C4-2B (cell line): ENCODE results near the gene FCN3.
A peak's percentile ranks its signal among the peaks of the same experiment; 100 is the strongest.

Experiments used
- H3K27ac ChIP-seq: fragments of 450-650 bp; 2 replicates; pipeline ENCODE4 v1.5.1; 2017
- CTCF ChIP-seq: fragments of 450-650 bp; conservative IDR thresholded peaks from 2 replicates; pipeline ENCODE4 v1.5.1; 2017; ENCODE audit warnings: mild to moderate bottlenecking
- ZFX ChIP-seq: fragments of 450-650 bp; IDR thresholded peaks from 2 replicates; pipeline ENCODE4 v1.6.1; 2017

Gene FCN3

GRCh38 chr1:27374362-27375086 is at the start of gene FCN3:
Gene FCN3, minus strand, starts transcription at chr1:27374824. Its CDS starts 6 bp downstream, at chr1:27374818.
- TF ChIP-seq ZFX (no peak), CTCF (no peak)
- H3K27ac ChIP-seq: no peak within 1 kb of the TSS

- TF ChIP-seq CTCF (no peak), ZFX (no peak)
- no peak overlapping the region for H3K27ac ChIP-seq
These were observed 49.1 kb upstream of the FCN3 start for GRCh38 chr1:27423709-27424108.

- TF ChIP-seq CTCF: no peak
- no peak for TF ChIP-seq ZFX
- H3K27ac ChIP-seq: no peak overlapping the region
These were observed 43.9 kb upstream of the FCN3 start for GRCh38 chr1:27418326-27419185.

GRCh38 chr1:27417713-27418112 is 43.1 kb upstream of the FCN3 start:
- TF ChIP-seq CTCF: no peak
- no peak for TF ChIP-seq ZFX

GRCh38 chr1:27416387-27417111 is 41.9 kb upstream of the FCN3 start:
- H3K27ac ChIP-seq: no peak overlapping the region

More at GRCh38 chr1:27417713-27418112, 43.1 kb upstream of the FCN3 start:
- H3K27ac ChIP-seq: no peak overlapping the region

GRCh38 chr1:27414091-27414490 is 39.5 kb upstream of the FCN3 start:
- TF ChIP-seq CTCF: no peak
- no peak for TF ChIP-seq ZFX
- no peak overlapping the region for H3K27ac ChIP-seq

More at GRCh38 chr1:27416387-27417111, 41.9 kb upstream of the FCN3 start:
- TF ChIP-seq CTCF (peak; percentile 77), ZFX (no peak)

- no peak for TF ChIP-seq CTCF
- TF ChIP-seq ZFX: no peak
These were observed 38.4 kb upstream of the FCN3 start for GRCh38 chr1:27413004-27413403.

More at GRCh38 chr1:27413004-27413403, 38.4 kb upstream of the FCN3 start:
- no peak overlapping the region for H3K27ac ChIP-seq
